HepG2 (cell line): ENCODE data around the gene ZBTB2. TPM values are rescaled to one million over a fixed set of nuclear protein-coding genes. Genes with fewer than 3 reads are reported as not detected.

Experiments used
- ATAC-seq: fragments of 200-7000 bp; cut with Tn5 transposase; 3 replicates; pipeline ENCODE4 v1.9.1; 2020; ENCODE audit warnings: mild to moderate bottlenecking, moderate library complexity
- BruUV-seq: library from RNA; stranded (reverse); fragments of 400-500 nt; replicated peaks from 2 replicates; lab custom pipeline; 2021; lab: Mats Ljungman, UMichigan
- CTCF ChIA-PET: fragments of 300-600 bp; formaldehyde crosslinking; extraction: SDS; loops from one replicate; lab custom pipeline; 2021; ENCODE audit warnings: low total read pairs, inconsistent platforms, low intra/inter-chr PET ratio; lab: Yijun Ruan, JAX
- POLR2A ChIA-PET: fragments of 350-600 bp; sonication (Branson Sonifier 250); formaldehyde crosslinking; loops from one replicate; lab custom pipeline; 2020; ENCODE audit warnings: antibody characterized with exemption, inconsistent platforms; lab: Yijun Ruan, JAX
- DNase-seq: peaks from one replicate; pipeline ENCODE4 v3.0.0-alpha.2; 2015; ENCODE audit warnings: low spot score
- FAIRE-seq: peaks from 3 replicates; lab custom pipeline; 2011; peaks lifted over from hg19 to GRCh38; lab: Jason Lieb, UNC
- H2AFZ ChIP-seq: one replicate; pipeline ENCODE4 v1.6.1; 2011; ENCODE audit warnings: low read length, inconsistent platforms
- H3K27ac ChIP-seq: fragments of 300-600 bp; 3 replicates; pipeline ENCODE4 v1.8.0; 2011; ENCODE audit warnings: mixed run types, mild to moderate bottlenecking, mixed read lengths, low read length, inconsistent platforms; ENCODE audit not compliant: insufficient read depth; ENCODE audit errors: extremely low read length
- H3K27me3 ChIP-seq, 2 experiments: fragments of 200-600 bp in 1 of 2; 2 replicates in 1 of 2; 3 replicates in 1 of 2; pipeline versions ENCODE4 v1.6.0 to v1.8.0; 2011; ENCODE audit warnings: low read length in 2 of 2, mild to moderate bottlenecking in 2 of 2, moderate library complexity in 2 of 2, inconsistent platforms in 1 of 2; ENCODE audit not compliant: insufficient read depth in 2 of 2, control insufficient read depth in 1 of 2
- H3K36me3 ChIP-seq, 2 experiments: fragments of 200-600 bp in 1 of 2; replicated peaks in 1 of 2; 2 replicates in 1 of 2; 3 replicates in 1 of 2; pipeline versions ENCODE4 v1.5.1 to v1.8.0; 2011; ENCODE audit warnings: low read length in 2 of 2, inconsistent platforms in 1 of 2; ENCODE audit not compliant: insufficient read depth in 2 of 2, control insufficient read depth in 1 of 2
- H3K4me1 ChIP-seq: 2 replicates; pipeline ENCODE4 v1.5.1; 2012; ENCODE audit warnings: low read length, inconsistent platforms; ENCODE audit not compliant: insufficient read depth
- H3K4me2 ChIP-seq: 2 replicates; pipeline ENCODE4 v1.6.0; 2011; ENCODE audit warnings: low read depth, low read length, inconsistent platforms
- H3K4me3 ChIP-seq, 3 experiments: fragments of 200-600 bp in 1 of 3; sonication (generic), shearing (Covaris generic) in 1 of 3; replicated peaks in 1 of 3; 2 replicates each; pipeline ENCODE4 v1.5.1; 2011 to 2016; ENCODE audit warnings: low read length in 3 of 3, inconsistent platforms in 2 of 3, low read depth in 2 of 3, mild to moderate bottlenecking in 2 of 3, control low read depth in 1 of 3, mixed read lengths in 1 of 3; ENCODE audit not compliant: insufficient read depth in 1 of 3
- H3K79me2 ChIP-seq: one replicate; pipeline ENCODE4 v1.6.1; 2011; ENCODE audit warnings: low read length, inconsistent platforms; ENCODE audit not compliant: insufficient read depth
- H3K9ac ChIP-seq: 2 replicates; pipeline ENCODE4 v1.6.0; 2011; ENCODE audit warnings: mild to moderate bottlenecking, low read depth, low read length, inconsistent platforms; ENCODE audit not compliant: insufficient read depth
- H3K9me3 ChIP-seq: 2 replicates; pipeline ENCODE4 v1.5.1; 2012; ENCODE audit warnings: mild to moderate bottlenecking, low read length
- H4K20me1 ChIP-seq: 2 replicates; pipeline ENCODE4 v1.6.0; 2011; ENCODE audit warnings: inconsistent platforms, mild to moderate bottlenecking, low read length, moderate library complexity; ENCODE audit not compliant: insufficient read depth
- ZNF160 ChIP-seq: sonication (generic); formaldehyde crosslinking; IDR thresholded peaks from 2 replicates; pipeline ENCODE4 v1.8.0; 2022; ENCODE audit warnings: mild to moderate bottlenecking, inconsistent platforms, missing genetic modification reagents
- WGBS: methylation state at CpG from one replicate; pipeline ENCODE4 v1.1.6; 2017; ENCODE audit warnings: low lambda C conversion rate; 5-methylcytosine and 5-hydroxymethylcytosine counted together
- in situ Hi-C: cut with HindIII; loops from 2 replicates; pipeline ENCODE4 v1.10.0; 2017; ENCODE audit warnings: low pct_unique_long_range_greater_than_20kb; ENCODE audit not compliant: extremely low pct_ligation_motif_present
- intact Hi-C: fragments of 100-400 bp; cut with micrococcal nuclease; formaldehyde crosslinking; loops from one replicate; pipeline ENCODE4 v1.10.0; 2022; ENCODE audit not compliant: unreplicated experiment
- polyA plus RNA-seq, 8 experiments: library from polyadenylated mRNA; depleted of rRNA in 3 of 8; stranded (reverse) in 7 of 8; unstranded in 1 of 8; fragments of >200 nt; fragmentation: Illumina TruSeq in 4 of 8; extraction: Trizol in 4 of 8; gene quantifications; 2 replicates each; pipeline versions ENCODE4 v1.2.1 to v1.2.3, GENCODE V29; 2011 to 2016; ENCODE audit warnings: low read depth in 4 of 8, missing spikeins in 1 of 8, mixed read lengths in 1 of 8; ENCODE audit not compliant: insufficient read depth in 1 of 8
- total RNA-seq, 5 experiments: library from RNA; depleted of rRNA; stranded (reverse); fragments of >200 nt; fragmentation: Illumina TruSeq; extraction: Trizol; gene quantifications; 2 replicates each; pipeline ENCODE4 v1.2.3, GENCODE V29; 2016; ENCODE audit warnings: low read depth in 1 of 5
- TF ChIP-seq, protein P1 (sequence below), 2 experiments: sonication (generic) in 1 of 2; formaldehyde crosslinking in 1 of 2; IDR thresholded peaks; 2 replicates each; pipeline versions ENCODE4 v1.6.1 to v1.9.0; 2014 to 2022; ENCODE audit warnings: antibody characterized with exemption in 1 of 2, borderline replicate concordance in 1 of 2, inconsistent platforms in 1 of 2, low read depth in 1 of 2, missing genetic modification reagents in 1 of 2

ZBTB2 gene
- total and polyA plus RNA-seq, 2 of the 13 experiments (the other 11 are each of a cell fraction or from before 2014, with no cell fraction given): 15.4 to 22.8 TPM

DNA sequence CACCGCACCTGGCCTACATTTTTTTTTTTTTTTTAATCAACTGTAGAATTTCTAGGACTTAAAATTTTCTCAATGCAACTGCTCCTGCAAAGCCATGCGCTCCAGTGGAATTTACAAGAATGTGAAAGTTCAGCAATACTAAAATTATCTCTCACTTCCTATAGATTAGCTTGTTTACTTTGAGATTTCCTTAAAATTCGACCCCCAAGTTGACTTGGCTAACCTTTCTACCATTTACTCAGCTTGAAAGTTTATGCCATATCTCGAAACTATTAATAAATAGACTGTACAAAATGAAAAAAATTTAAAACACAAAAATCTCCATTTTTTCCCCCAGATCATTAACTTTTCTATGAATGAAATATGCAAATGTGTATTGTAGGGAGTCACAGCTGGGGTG is 64.3 kb downstream of the ZBTB2 start:
- FAIRE-seq (no peak), ATAC-seq (no peak), DNase-seq (no peak)
- in situ Hi-C loops: loop anchor here (5.0 to 25.0 kb wide), 3 partner anchors 315 to 915 kb away; no protein-coding TSS in a partner anchor
- Histone ChIP-seq H3K9me3 (no peaks in the 10 kb centered on the region), H3K9ac (no peak overlapping the region), H3K4me2 (no peak overlapping the region), H3K27ac (no peak overlapping the region), H3K27me3 (no peaks in the 10 kb centered on the region), H2AFZ (no peak overlapping the region), H3K4me3 (no peak overlapping the region), H3K36me3 (no peaks in the 10 kb centered on the region), H3K4me1 (peaks cover 45% of the 10 kb centered on the region), H4K20me1 (no peaks in the 10 kb centered on the region), H3K79me2 (no peaks in the 10 kb centered on the region)
- no TSS peak for BruUV-seq
- intact Hi-C loops: loop anchor here (10.0 kb wide), 2 partner anchors 122 to 202 kb away; no protein-coding TSS in a partner anchor
- 75% methylated on average over 4 of the region's 4 CpGs for WGBS
- TF ChIP-seq, protein P1, sequence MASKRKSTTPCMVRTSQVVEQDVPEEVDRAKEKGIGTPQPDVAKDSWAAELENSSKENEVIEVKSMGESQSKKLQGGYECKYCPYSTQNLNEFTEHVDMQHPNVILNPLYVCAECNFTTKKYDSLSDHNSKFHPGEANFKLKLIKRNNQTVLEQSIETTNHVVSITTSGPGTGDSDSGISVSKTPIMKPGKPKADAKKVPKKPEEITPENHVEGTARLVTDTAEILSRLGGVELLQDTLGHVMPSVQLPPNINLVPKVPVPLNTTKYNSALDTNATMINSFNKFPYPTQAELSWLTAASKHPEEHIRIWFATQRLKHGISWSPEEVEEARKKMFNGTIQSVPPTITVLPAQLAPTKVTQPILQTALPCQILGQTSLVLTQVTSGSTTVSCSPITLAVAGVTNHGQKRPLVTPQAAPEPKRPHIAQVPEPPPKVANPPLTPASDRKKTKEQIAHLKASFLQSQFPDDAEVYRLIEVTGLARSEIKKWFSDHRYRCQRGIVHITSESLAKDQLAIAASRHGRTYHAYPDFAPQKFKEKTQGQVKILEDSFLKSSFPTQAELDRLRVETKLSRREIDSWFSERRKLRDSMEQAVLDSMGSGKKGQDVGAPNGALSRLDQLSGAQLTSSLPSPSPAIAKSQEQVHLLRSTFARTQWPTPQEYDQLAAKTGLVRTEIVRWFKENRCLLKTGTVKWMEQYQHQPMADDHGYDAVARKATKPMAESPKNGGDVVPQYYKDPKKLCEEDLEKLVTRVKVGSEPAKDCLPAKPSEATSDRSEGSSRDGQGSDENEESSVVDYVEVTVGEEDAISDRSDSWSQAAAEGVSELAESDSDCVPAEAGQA (IDR thresholded peaks at IDR 0.05; ENCODE audit: low read depth): no peak
- TF ChIP-seq, protein P1 (CRISPR knock-in tag; IDR thresholded peaks at IDR 0.05; ENCODE audit: borderline replicate concordance): no peak
- TF ChIP-seq ZNF160 (CRISPR knock-in tag): no peak
- ChIA-PET CTCF (interaction anchor here (0.5 kb wide), 1 partner anchor 814 kb away, joined by 3 read pairs; no protein-coding TSS in a partner anchor), POLR2A (no interaction called here)
